ENCODE data around the gene GLI2.

Gene GLI2

GRCh38 chr2:120715353-120715752 is 20.3 kb upstream of the GLI2 start:
- no peak for DNase-seq

GRCh38 chr2:120715941-120716340 is 19.7 kb upstream of the GLI2 start:
- DNase-seq, result no peak

GRCh38 chr2:120716641-120717585 is 18.8 kb upstream of the GLI2 start:
- no peak for DNase-seq

GRCh38 chr2:120719491-120719890 is 16.2 kb upstream of the GLI2 start:
- no peak for DNase-seq

GRCh38 chr2:120720231-120720630 is 15.4 kb upstream of the GLI2 start:
- no peak for DNase-seq

GRCh38 chr2:120720746-120721375 is 14.8 kb upstream of the GLI2 start:
- DNase-seq, result no peak

- DNase-seq, result no peak
Measured at GRCh38 chr2:120722246-120722567, 13.5 kb upstream of the GLI2 start.

GRCh38 chr2:120722568-120723421 is 12.9 kb upstream of the GLI2 start:
- no peak for DNase-seq

- no peak for DNase-seq
Measured at GRCh38 chr2:120726245-120726644, 9.4 kb upstream of the GLI2 start.

- peak; percentile 49 for DNase-seq
Measured at GRCh38 chr2:120729406-120730399, 6.0 kb upstream of the GLI2 start.

GRCh38 chr2:120731175-120731574 is 4.5 kb upstream of the GLI2 start:
- DNase-seq, result no peak

- DNase-seq, result no peak
Measured at GRCh38 chr2:120732506-120733237, 3.0 kb upstream of the GLI2 start.

GRCh38 chr2:120733238-120733932 is 2.3 kb upstream of the GLI2 start:
- DNase-seq, result no peak

GRCh38 chr2:120734930-120735651 is 577 bp upstream of the GLI2 start:
- no peak for DNase-seq

GRCh38 chr2:120736202-120736623 is 545 bp downstream of the GLI2 start:
- no peak for DNase-seq

GRCh38 chr2:120736624-120737339 is 1.1 kb downstream of the GLI2 start:
- DNase-seq, result peak; percentile 92

- DNase-seq, result no peak
Measured at GRCh38 chr2:120737340-120738101, 1.9 kb downstream of the GLI2 start.

- DNase-seq, result no peak
Measured at GRCh38 chr2:120738117-120738516, 2.4 kb downstream of the GLI2 start.
